BJ (cell line): ENCODE measurements around the gene SYT17. TPM values are rescaled to one million over a fixed set of nuclear protein-coding genes. Genes with fewer than 3 reads are reported as not detected.

Experiments used
- CTCF ChIA-PET: fragments of 350-600 bp; formaldehyde crosslinking; extraction: SDS; loops from one replicate; lab custom pipeline; 2021; ENCODE audit warnings: antibody characterized with exemption, inconsistent platforms; lab: Yijun Ruan, JAX
- POLR2A ChIA-PET: fragments of 300-600 bp; sonication (Branson Sonifier 250); formaldehyde crosslinking; extraction: SDS; loops from one replicate; lab custom pipeline; 2021; ENCODE audit warnings: antibody characterized with exemption; lab: Charles Lee
- DNase-seq: peaks from one replicate; pipeline ENCODE4 v3.0.0-alpha.2; 2011; ENCODE audit warnings: low read depth
- H3K27me3 ChIP-seq: 2 replicates; pipeline ENCODE4 v1.6.0; 2011; ENCODE audit warnings: low read length; ENCODE audit not compliant: control insufficient read depth, insufficient read depth
- H3K36me3 ChIP-seq: 2 replicates; pipeline ENCODE4 v1.5.1; 2011; ENCODE audit warnings: low read length; ENCODE audit not compliant: control insufficient read depth, insufficient read depth
- H3K4me3 ChIP-seq: 2 replicates; pipeline ENCODE4 v1.5.1; 2011; ENCODE audit warnings: low read depth, mild to moderate bottlenecking, control low read depth, low read length
- CTCF ChIP-seq: IDR thresholded peaks from 2 replicates; pipeline ENCODE4 v1.5.1; 2011; ENCODE audit warnings: low read depth, mild to moderate bottlenecking, control low read depth, inconsistent platforms, low read length, moderate library complexity; ENCODE audit not compliant: insufficient read depth
- polyA plus RNA-seq: library from polyadenylated mRNA; depleted of rRNA; stranded (reverse); fragments of >200 nt; gene quantifications from 2 replicates; pipeline ENCODE4 v1.2.3, GENCODE V29; 2011

SYT17 gene
- polyA plus RNA-seq, 1 experiment = not detected

- no peaks in the 10 kb centered on the region for H3K27me3 ChIP-seq
- DNase-seq = no peak
- H3K4me3 ChIP-seq = no peak overlapping the region
- no peak for TF ChIP-seq CTCF
- no peaks in the 10 kb centered on the region for H3K36me3 ChIP-seq
- CTCF ChIA-PET = interaction anchor here (1.7 kb wide), 1 partner anchor 102 kb away, joined by 6 read pairs; no protein-coding TSS in a partner anchor
- POLR2A ChIA-PET = no interaction called here
Measured at GRCh38 chr16:19188406-19188805, 20.4 kb downstream of the SYT17 start.

- ChIA-PET POLR2A (no interaction called here), CTCF (interaction anchor here (3.1 kb wide), 1 partner anchor 13 kb away, joined by 9 read pairs; no protein-coding TSS in a partner anchor)
- DNase-seq = no peak
- H3K4me3 ChIP-seq = no peak overlapping the region
- H3K27me3 ChIP-seq = no peaks in the 10 kb centered on the region
- no peak for TF ChIP-seq CTCF
- no peaks in the 10 kb centered on the region for H3K36me3 ChIP-seq
Measured at GRCh38 chr16:19192865-19193264, 24.8 kb downstream of the SYT17 start.

- no peak for DNase-seq
- H3K27me3 ChIP-seq = no peaks in the 10 kb centered on the region
- ChIA-PET CTCF (no interaction called here), POLR2A (no interaction called here)
- no peak overlapping the region for H3K4me3 ChIP-seq
- no peak for TF ChIP-seq CTCF
- H3K36me3 ChIP-seq = no peaks in the 10 kb centered on the region
Measured at GRCh38 chr16:19196871-19197270, 28.8 kb downstream of the SYT17 start.

GRCh38 chr16:19203374-19203966 is 35.4 kb downstream of the SYT17 start:
- H3K36me3 ChIP-seq = no peaks in the 10 kb centered on the region
- no peak overlapping the region for H3K4me3 ChIP-seq
- no peak for TF ChIP-seq CTCF
- no peaks in the 10 kb centered on the region; the same call in 1 of the 2 replicates for H3K27me3 ChIP-seq
- POLR2A ChIA-PET = no interaction called here
- DNase-seq = no peak
- CTCF ChIA-PET = no interaction called here

GRCh38 chr16:19210280-19210924 is 42.4 kb downstream of the SYT17 start:
- ChIA-PET POLR2A (no interaction called here), CTCF (no interaction called here)
- Histone ChIP-seq H3K36me3 (no peaks in the 10 kb centered on the region), H3K27me3 (no peaks in the 10 kb centered on the region), H3K4me3 (no peak overlapping the region)
- TF ChIP-seq CTCF = no peak
- no peak for DNase-seq
